ENCODE results near the gene PET100. TPM values are rescaled to one million over a fixed set of nuclear protein-coding genes. Genes with fewer than 3 reads are reported as not detected.

Gene PET100
- total and polyA plus RNA-seq, 4 donors = 18.1 to 145 (median 112) TPM

- H3K27ac ChIP-seq (ENCODE audit: low read depth, low read length) = no peak overlapping the region
- no peaks in the 10 kb centered on the region for H3K27me3 ChIP-seq (ENCODE audit: control insufficient read depth, insufficient read depth, low read length)
- H3K36me3 ChIP-seq (ENCODE audit: control insufficient read depth, insufficient read depth, low read length) = peaks cover 99% of the 10 kb centered on the region
- no peaks in the 10 kb centered on the region for H3K9me3 ChIP-seq (ENCODE audit: control insufficient read depth, insufficient read depth, low read length)
- no peaks in the 10 kb centered on the region for H3K4me1 ChIP-seq (ENCODE audit: control insufficient read depth, insufficient read depth, low read length)
- no peak for DNase-seq (ENCODE audit: low read depth in 4 of 6, low spot score in 6 of 6)
- 95% methylated on average over 48 of the region's 57 CpGs for WGBS (ENCODE audit: insufficient coverage)
- H3K4me3 ChIP-seq (ENCODE audit: low read depth, low read length) = no peak overlapping the region
Observed at GRCh38 chr19:7620442-7621412, 8.9 kb upstream of the PET100 start.

- H3K4me1 ChIP-seq (ENCODE audit: control insufficient read depth, insufficient read depth, low read length) = peaks cover 8% of the 10 kb centered on the region
- no peaks in the 10 kb centered on the region for H3K27me3 ChIP-seq (ENCODE audit: control insufficient read depth, insufficient read depth, low read length)
- no peak overlapping the region for H3K4me3 ChIP-seq (ENCODE audit: low read depth, low read length)
- WGBS (ENCODE audit: insufficient coverage) = 91% methylated on average over 16 of the region's 16 CpGs
- peaks cover 100% of the 10 kb centered on the region for H3K36me3 ChIP-seq (ENCODE audit: control insufficient read depth, insufficient read depth, low read length)
- no peaks in the 10 kb centered on the region for H3K9me3 ChIP-seq (ENCODE audit: control insufficient read depth, insufficient read depth, low read length)
- no peak overlapping the region for H3K27ac ChIP-seq (ENCODE audit: low read depth, low read length)
- DNase-seq (ENCODE audit: low read depth in 4 of 6, low spot score in 6 of 6) = no peak
Observed at GRCh38 chr19:7622933-7623685, 6.5 kb upstream of the PET100 start.

GRCh38 chr19:7623725-7624603 lies 5.6 kb upstream of the PET100 start:
- Histone ChIP-seq H3K36me3 (ENCODE audit: control insufficient read depth, insufficient read depth, low read length) (peaks cover 93% of the 10 kb centered on the region), H3K27me3 (ENCODE audit: control insufficient read depth, insufficient read depth, low read length) (no peaks in the 10 kb centered on the region), H3K4me3 (ENCODE audit: low read depth, low read length) (no peak overlapping the region), H3K27ac (ENCODE audit: low read depth, low read length) (no peak overlapping the region), H3K4me1 (ENCODE audit: control insufficient read depth, insufficient read depth, low read length) (peaks cover 16% of the 10 kb centered on the region), H3K9me3 (ENCODE audit: control insufficient read depth, insufficient read depth, low read length) (no peaks in the 10 kb centered on the region)
- DNase-seq (ENCODE audit: low read depth in 4 of 6, low spot score in 6 of 6) = no peak
- WGBS (ENCODE audit: insufficient coverage) = 93% methylated on average over 39 of the region's 39 CpGs

GRCh38 chr19:7624810-7625209 lies 4.8 kb upstream of the PET100 start:
- Histone ChIP-seq H3K27ac (ENCODE audit: low read depth, low read length) (no peak overlapping the region), H3K36me3 (ENCODE audit: control insufficient read depth, insufficient read depth, low read length) (peaks cover 84% of the 10 kb centered on the region), H3K4me1 (ENCODE audit: control insufficient read depth, insufficient read depth, low read length) (peaks cover 19% of the 10 kb centered on the region), H3K9me3 (ENCODE audit: control insufficient read depth, insufficient read depth, low read length) (no peaks in the 10 kb centered on the region), H3K4me3 (ENCODE audit: low read depth, low read length) (no peak overlapping the region), H3K27me3 (ENCODE audit: control insufficient read depth, insufficient read depth, low read length) (no peaks in the 10 kb centered on the region)
- no peak for DNase-seq (ENCODE audit: low read depth in 4 of 6, low spot score in 6 of 6)
- WGBS (ENCODE audit: insufficient coverage) = 95% methylated on average over 16 of the region's 17 CpGs

GRCh38 chr19:7625763-7626372 lies 3.7 kb upstream of the PET100 start:
- WGBS (ENCODE audit: insufficient coverage) = 96% methylated on average over 34 of the region's 34 CpGs
- Histone ChIP-seq H3K4me1 (ENCODE audit: control insufficient read depth, insufficient read depth, low read length) (peaks cover 30% of the 10 kb centered on the region), H3K9me3 (ENCODE audit: control insufficient read depth, insufficient read depth, low read length) (no peaks in the 10 kb centered on the region), H3K4me3 (ENCODE audit: low read depth, low read length) (no peak overlapping the region), H3K27me3 (ENCODE audit: control insufficient read depth, insufficient read depth, low read length) (no peaks in the 10 kb centered on the region), H3K36me3 (ENCODE audit: control insufficient read depth, insufficient read depth, low read length) (peaks cover 74% of the 10 kb centered on the region), H3K27ac (ENCODE audit: low read depth, low read length) (no peak overlapping the region)
- DNase-seq (ENCODE audit: low read depth in 4 of 6, low spot score in 6 of 6) = no peak

GRCh38 chr19:7627166-7627565 lies 2.4 kb upstream of the PET100 start:
- H3K4me3 ChIP-seq (ENCODE audit: low read depth, low read length) = no peak overlapping the region
- no peak overlapping the region for H3K27ac ChIP-seq (ENCODE audit: low read depth, low read length)
- H3K36me3 ChIP-seq (ENCODE audit: control insufficient read depth, insufficient read depth, low read length) = peaks cover 71% of the 10 kb centered on the region
- 97% methylated on average over 21 of the region's 24 CpGs for WGBS (ENCODE audit: insufficient coverage)
- H3K9me3 ChIP-seq (ENCODE audit: control insufficient read depth, insufficient read depth, low read length) = no peaks in the 10 kb centered on the region
- DNase-seq (ENCODE audit: low read depth in 4 of 6, low spot score in 6 of 6) = no peak
- no peaks in the 10 kb centered on the region for H3K27me3 ChIP-seq (ENCODE audit: control insufficient read depth, insufficient read depth, low read length)
- peaks cover 36% of the 10 kb centered on the region for H3K4me1 ChIP-seq (ENCODE audit: control insufficient read depth, insufficient read depth, low read length)

- H3K4me1 ChIP-seq (ENCODE audit: control insufficient read depth, insufficient read depth, low read length) = peaks cover 36% of the 10 kb centered on the region
- H3K27me3 ChIP-seq (ENCODE audit: control insufficient read depth, insufficient read depth, low read length) = no peaks in the 10 kb centered on the region
- peak overlapping the region; percentile 29 for H3K27ac ChIP-seq (ENCODE audit: low read depth, low read length)
- DNase-seq (ENCODE audit: low read depth in 4 of 6, low spot score in 6 of 6) = peak in 1 of 6 donors; percentile 13
- 6% methylated on average over 15 of the region's 15 CpGs for WGBS (ENCODE audit: insufficient coverage)
- H3K36me3 ChIP-seq (ENCODE audit: control insufficient read depth, insufficient read depth, low read length) = peaks cover 67% of the 10 kb centered on the region
- peak overlapping the region; percentile 92 for H3K4me3 ChIP-seq (ENCODE audit: low read depth, low read length)
- H3K9me3 ChIP-seq (ENCODE audit: control insufficient read depth, insufficient read depth, low read length) = no peaks in the 10 kb centered on the region
Observed at GRCh38 chr19:7628589-7629311, 843 bp upstream of the PET100 start.

GRCh38 chr19:7631577-7631976 lies 2.0 kb downstream of the PET100 start:
- Histone ChIP-seq H3K9me3 (ENCODE audit: control insufficient read depth, insufficient read depth, low read length) (no peaks in the 10 kb centered on the region), H3K4me3 (ENCODE audit: low read depth, low read length) (no peak overlapping the region), H3K4me1 (ENCODE audit: control insufficient read depth, insufficient read depth, low read length) (peaks cover 36% of the 10 kb centered on the region), H3K27me3 (ENCODE audit: control insufficient read depth, insufficient read depth, low read length) (peaks cover 9% of the 10 kb centered on the region), H3K36me3 (ENCODE audit: control insufficient read depth, insufficient read depth, low read length) (peaks cover 39% of the 10 kb centered on the region), H3K27ac (ENCODE audit: low read depth, low read length) (no peak overlapping the region)
- 93% methylated on average over 12 of the region's 12 CpGs for WGBS (ENCODE audit: insufficient coverage)
- DNase-seq (ENCODE audit: low read depth in 4 of 6, low spot score in 6 of 6) = no peak
